RWPE1 (cell line): ENCODE results near the gene CNN2.
A peak's percentile ranks its signal among the peaks of the same experiment; 100 is the strongest.

Experiments used
- CTCF ChIA-PET: fragments of 350-600 bp; sonication (Branson Sonifier 250); formaldehyde crosslinking; extraction: SDS; loops from one replicate; lab custom pipeline; 2021; lab: Yijun Ruan, JAX
- POLR2A ChIA-PET: fragments of 400-600 bp; formaldehyde crosslinking; extraction: SDS; loops from one replicate; lab custom pipeline; 2020; ENCODE audit warnings: antibody characterized with exemption; ENCODE audit not compliant: low non-redundant PET; lab: Yijun Ruan, JAX
- DNase-seq: peaks from one replicate; pipeline ENCODE4 v3.0.0; 2012; ENCODE audit warnings: low spot score
- H3K27ac ChIP-seq: fragments of 450-650 bp; 2 replicates; pipeline ENCODE4 v1.5.1; 2017
- CTCF ChIP-seq: fragments of 450-650 bp; conservative IDR thresholded peaks from 2 replicates; pipeline ENCODE4 v1.5.1; 2017; ENCODE audit warnings: low read depth, mild to moderate bottlenecking

CNN2 gene

GRCh38 chr19:990746-991145 is 35.7 kb upstream of the CNN2 start:
- peak overlapping the region; percentile 39 for H3K27ac ChIP-seq
- TF ChIP-seq CTCF: no peak
- no peak for DNase-seq
- ChIA-PET CTCF (no interaction called here), POLR2A (no interaction called here)

DNA sequence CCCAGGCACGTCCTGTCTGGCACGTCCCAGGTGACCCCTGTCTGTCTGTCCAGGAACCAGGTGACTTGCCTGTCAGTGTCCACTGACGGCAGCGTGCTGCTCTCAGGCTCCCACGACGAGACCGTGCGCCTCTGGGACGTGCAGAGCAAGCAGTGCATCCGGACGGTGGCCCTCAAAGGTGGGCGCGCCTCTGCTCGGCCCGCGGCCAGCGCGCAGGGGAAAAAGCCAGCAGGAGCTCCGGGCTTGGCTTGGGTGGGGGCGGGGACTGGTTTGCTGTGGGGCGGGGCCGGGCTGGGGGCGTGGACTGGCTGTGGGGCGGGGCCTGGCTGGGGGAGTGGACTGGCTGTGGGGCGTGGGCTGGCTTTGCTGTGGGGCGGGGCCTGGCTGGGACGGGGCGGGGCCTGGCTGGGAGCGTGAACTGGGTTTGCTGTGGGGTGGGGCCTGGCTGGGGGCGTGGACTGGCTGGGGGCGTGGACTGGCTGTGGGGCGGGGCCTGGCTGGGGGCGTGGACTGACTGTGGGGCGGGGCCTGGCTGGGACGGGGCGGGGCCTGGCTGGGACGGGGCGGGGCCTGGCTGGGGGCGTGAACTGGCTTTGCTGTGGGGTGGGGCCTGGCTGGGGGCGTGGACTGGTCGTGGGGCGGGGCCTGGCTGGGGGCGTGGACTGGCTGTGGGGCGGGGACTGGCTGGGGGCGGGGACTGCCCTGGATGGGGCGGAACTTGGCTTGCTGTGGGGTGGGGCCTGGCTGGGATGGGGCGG is 35.1 kb upstream of the CNN2 start:
- CTCF ChIA-PET: no interaction called here
- TF ChIP-seq CTCF: no peak
- POLR2A ChIA-PET: no interaction called here
- DNase-seq: peak; percentile 45
- H3K27ac ChIP-seq: peak overlapping the region; percentile 51

DNA sequence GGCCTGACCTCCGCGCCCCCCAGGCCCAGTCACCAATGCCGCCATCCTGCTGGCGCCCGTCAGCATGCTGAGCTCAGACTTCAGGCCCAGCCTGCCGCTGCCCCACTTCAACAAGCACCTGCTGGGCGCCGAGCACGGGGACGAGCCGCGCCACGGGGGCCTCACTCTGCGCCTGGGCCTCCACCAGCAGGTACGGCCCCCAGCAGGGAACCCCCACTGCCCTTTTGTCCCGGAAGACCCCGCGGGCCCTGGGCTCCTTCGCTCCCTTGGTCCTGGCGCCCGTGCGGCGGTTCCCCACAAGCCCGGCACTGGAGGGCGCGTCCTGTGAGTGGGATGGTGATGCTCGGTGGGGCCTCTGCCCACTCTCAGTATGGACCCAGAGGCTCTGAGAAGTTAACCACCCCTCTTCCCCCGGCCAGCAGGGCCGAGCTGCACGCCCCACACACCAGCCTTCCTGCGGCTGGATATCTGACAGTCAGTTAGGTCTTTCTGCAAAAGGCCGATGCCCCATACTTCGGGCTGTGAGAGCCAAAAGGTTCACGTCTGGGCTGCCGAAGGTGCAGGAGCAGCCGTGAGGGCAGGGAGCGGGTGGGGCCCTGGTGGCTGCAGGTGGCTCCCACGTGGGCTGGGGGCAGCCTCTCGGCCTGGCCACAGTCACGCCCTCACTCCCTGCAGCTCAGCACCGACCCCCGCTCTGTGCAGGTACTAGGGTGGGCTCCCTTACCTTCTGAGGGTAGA is 34.3 kb upstream of the CNN2 start:
- no peak for TF ChIP-seq CTCF

GRCh38 chr19:992670-993055 is 33.7 kb upstream of the CNN2 start:
- no peak for TF ChIP-seq CTCF
- DNase-seq: no peak
- peak overlapping the region; percentile 51 for H3K27ac ChIP-seq
- ChIA-PET CTCF (no interaction called here), POLR2A (no interaction called here)

More for the DNA sequence above, 34.3 kb upstream of the CNN2 start:
- peak overlapping the region; percentile 51 for H3K27ac ChIP-seq
- POLR2A ChIA-PET: no interaction called here
- CTCF ChIA-PET: no interaction called here
- no peak for DNase-seq

- no peak for TF ChIP-seq CTCF
- POLR2A ChIA-PET: no interaction called here
- peak overlapping the region; percentile 51 for H3K27ac ChIP-seq
- CTCF ChIA-PET: no interaction called here
- no peak for DNase-seq
These were observed 33.0 kb upstream of the CNN2 start for GRCh38 chr19:993361-993830.

- CTCF ChIA-PET: no interaction called here
- no peak for DNase-seq
- POLR2A ChIA-PET: no interaction called here
- TF ChIP-seq CTCF: no peak
- peak overlapping the region; percentile 51 for H3K27ac ChIP-seq
These were observed 32.5 kb upstream of the CNN2 start for GRCh38 chr19:993831-994393.
